Measurements from ENCODE around the gene DMKN. TPM values are rescaled to one million over a fixed set of nuclear protein-coding genes. Genes with fewer than 3 reads are reported as not detected.

Gene DMKN
- total RNA-seq, 1 donor from 2014 or later, result 213 TPM

DNA sequence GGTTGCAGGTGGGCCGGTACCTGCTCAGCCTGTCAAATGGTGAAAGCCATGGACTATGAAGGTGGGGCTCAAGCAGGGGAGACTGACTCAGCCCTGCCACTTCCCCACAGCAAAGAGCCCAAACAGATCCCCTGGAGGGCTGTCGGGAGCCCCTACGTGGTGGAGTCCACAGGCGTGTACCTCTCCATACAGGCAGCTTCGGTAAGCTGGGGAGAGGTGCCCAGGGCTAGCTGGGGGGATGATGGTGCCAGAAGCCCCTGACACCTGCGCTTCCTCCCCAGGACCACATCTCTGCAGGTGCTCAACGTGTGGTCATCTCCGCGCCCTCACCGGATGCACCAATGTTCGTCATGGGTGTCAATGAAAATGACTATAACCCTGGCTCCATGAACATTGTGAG is 28.8 kb upstream of the DMKN start:
- Mint-ChIP-seq H3K27ac (no peak overlapping the region), H3K4me3 (ENCODE audit: low read depth) (no peak overlapping the region), H3K4me1 (ENCODE audit: low read depth) (peaks cover 14% of the 10 kb centered on the region), H3K36me3 (ENCODE audit: insufficient read depth) (peaks cover 2% of the 10 kb centered on the region), H3K27me3 (no peaks in the 10 kb centered on the region), H3K9me3 (ENCODE audit: low read depth) (no peaks in the 10 kb centered on the region)
- TF ChIP-seq, protein P1, sequence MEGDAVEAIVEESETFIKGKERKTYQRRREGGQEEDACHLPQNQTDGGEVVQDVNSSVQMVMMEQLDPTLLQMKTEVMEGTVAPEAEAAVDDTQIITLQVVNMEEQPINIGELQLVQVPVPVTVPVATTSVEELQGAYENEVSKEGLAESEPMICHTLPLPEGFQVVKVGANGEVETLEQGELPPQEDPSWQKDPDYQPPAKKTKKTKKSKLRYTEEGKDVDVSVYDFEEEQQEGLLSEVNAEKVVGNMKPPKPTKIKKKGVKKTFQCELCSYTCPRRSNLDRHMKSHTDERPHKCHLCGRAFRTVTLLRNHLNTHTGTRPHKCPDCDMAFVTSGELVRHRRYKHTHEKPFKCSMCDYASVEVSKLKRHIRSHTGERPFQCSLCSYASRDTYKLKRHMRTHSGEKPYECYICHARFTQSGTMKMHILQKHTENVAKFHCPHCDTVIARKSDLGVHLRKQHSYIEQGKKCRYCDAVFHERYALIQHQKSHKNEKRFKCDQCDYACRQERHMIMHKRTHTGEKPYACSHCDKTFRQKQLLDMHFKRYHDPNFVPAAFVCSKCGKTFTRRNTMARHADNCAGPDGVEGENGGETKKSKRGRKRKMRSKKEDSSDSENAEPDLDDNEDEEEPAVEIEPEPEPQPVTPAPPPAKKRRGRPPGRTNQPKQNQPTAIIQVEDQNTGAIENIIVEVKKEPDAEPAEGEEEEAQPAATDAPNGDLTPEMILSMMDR (IDR thresholded peaks at IDR 0.05; ENCODE audit: unreplicated experiment), result no peak
- DNase-seq (ENCODE audit: low spot score, unreplicated experiment), result no peak

DNA sequence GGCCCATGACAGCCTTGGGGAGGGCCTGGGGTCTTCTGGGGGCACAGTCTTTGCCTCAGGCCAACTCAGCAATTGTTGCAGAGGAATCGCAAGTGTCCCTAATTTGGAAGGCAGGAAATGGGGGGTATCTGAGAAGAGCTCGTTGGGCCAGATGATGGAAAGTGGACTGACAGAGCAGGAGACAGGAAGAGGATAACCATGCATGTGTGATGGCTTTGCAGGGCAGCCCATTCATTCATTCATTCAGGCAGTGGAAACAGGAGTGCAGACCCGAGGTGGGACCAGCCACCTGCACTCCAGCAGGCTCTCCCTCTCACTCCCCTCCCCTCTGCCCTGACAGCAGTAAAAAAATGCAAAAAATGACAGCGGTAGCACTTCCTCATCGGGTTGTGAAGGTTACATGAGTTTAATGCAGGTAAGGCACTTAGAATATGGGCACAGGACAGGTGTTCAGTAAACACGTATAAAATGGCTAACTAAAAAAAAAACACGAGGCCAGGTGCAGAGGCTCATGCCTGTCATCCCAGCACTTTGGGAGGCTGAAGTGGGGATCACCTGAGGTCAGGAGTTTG is 27.0 kb upstream of the DMKN start:
- no peak for DNase-seq (ENCODE audit: low spot score, unreplicated experiment)
- Mint-ChIP-seq H3K27me3 (no peaks in the 10 kb centered on the region), H3K4me1 (ENCODE audit: low read depth) (peaks cover 7% of the 10 kb centered on the region), H3K27ac (no peak overlapping the region), H3K36me3 (ENCODE audit: insufficient read depth) (peaks cover 2% of the 10 kb centered on the region), H3K4me3 (ENCODE audit: low read depth) (no peak overlapping the region), H3K9me3 (ENCODE audit: low read depth) (no peaks in the 10 kb centered on the region)
- TF ChIP-seq, protein P1 (IDR thresholded peaks at IDR 0.05; ENCODE audit: unreplicated experiment), result no peak

GRCh38 chr19:35539850-35540249 is 26.4 kb upstream of the DMKN start:
- no peaks in the 10 kb centered on the region for H3K27me3 Mint-ChIP-seq

DNA sequence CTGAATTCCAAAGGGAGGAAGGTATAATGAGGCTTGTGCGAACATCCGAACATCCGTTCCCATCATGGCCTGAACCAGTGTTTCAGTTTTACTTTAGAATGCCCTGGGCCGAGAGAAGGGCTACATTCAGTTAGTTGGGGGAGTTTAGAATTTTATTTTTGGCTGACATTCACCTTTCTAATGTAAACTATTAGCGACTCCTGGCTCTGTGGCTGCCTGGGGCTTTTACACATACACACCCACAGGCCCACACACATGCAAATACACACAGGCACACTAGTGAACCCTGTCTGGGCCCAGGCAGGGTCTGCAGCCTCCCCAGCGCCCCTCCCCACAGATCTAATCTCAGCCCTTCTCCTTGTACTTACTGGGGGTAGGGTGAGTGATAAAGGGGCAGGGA is 25.9 kb upstream of the DMKN start:
- DNase-seq (ENCODE audit: low spot score, unreplicated experiment), result no peak
- H3K27ac Mint-ChIP-seq, result no peak overlapping the region
- H3K9me3 Mint-ChIP-seq (ENCODE audit: low read depth), result no peaks in the 10 kb centered on the region
- peaks cover 2% of the 10 kb centered on the region for H3K36me3 Mint-ChIP-seq (ENCODE audit: insufficient read depth)
- H3K27me3 Mint-ChIP-seq, result no peaks in the 10 kb centered on the region
- TF ChIP-seq, protein P1 (IDR thresholded peaks at IDR 0.05; ENCODE audit: unreplicated experiment), result no peak
- peaks cover 1% of the 10 kb centered on the region for H3K4me1 Mint-ChIP-seq (ENCODE audit: low read depth)
- H3K4me3 Mint-ChIP-seq (ENCODE audit: low read depth), result no peak overlapping the region

More at GRCh38 chr19:35539850-35540249, 26.4 kb upstream of the DMKN start:
- Mint-ChIP-seq H3K4me1 (ENCODE audit: low read depth) (peaks cover 7% of the 10 kb centered on the region), H3K36me3 (ENCODE audit: insufficient read depth) (peaks cover 2% of the 10 kb centered on the region), H3K4me3 (ENCODE audit: low read depth) (no peak overlapping the region), H3K27ac (no peak overlapping the region), H3K9me3 (ENCODE audit: low read depth) (no peaks in the 10 kb centered on the region)
- TF ChIP-seq, protein P1 (IDR thresholded peaks at IDR 0.05; ENCODE audit: unreplicated experiment), result no peak
- DNase-seq (ENCODE audit: low spot score, unreplicated experiment), result no peak

GRCh38 chr19:35534803-35535480 is 21.5 kb upstream of the DMKN start:
- Mint-ChIP-seq H3K36me3 (ENCODE audit: insufficient read depth) (no peaks in the 10 kb centered on the region), H3K4me3 (ENCODE audit: low read depth) (no peak overlapping the region), H3K4me1 (ENCODE audit: low read depth) (peaks cover 7% of the 10 kb centered on the region), H3K27me3 (peaks cover 15% of the 10 kb centered on the region), H3K27ac (no peak overlapping the region), H3K9me3 (ENCODE audit: low read depth) (no peaks in the 10 kb centered on the region)
- TF ChIP-seq, protein P1 (IDR thresholded peaks at IDR 0.05; ENCODE audit: unreplicated experiment), result no peak
- no peak for DNase-seq (ENCODE audit: low spot score, unreplicated experiment)
